Stimulated activated CD4-positive, alpha-beta T cell treated with anti-CD3 and anti-CD28 coated beads, Interleukin-4, amount 100 ng/mL, for 4 hours (primary cell): ENCODE measurements around the gene JADE2.
"Not testable (repeated sequence)": the region's sequence is repeated elsewhere in the genome, so short reads cannot be mapped to it uniquely, and the experiment has no call there.

ENCODE experiments used
- DNase-seq, 2 experiments: peaks; one replicate each; pipeline ENCODE4 v3.0.0-alpha.2; 2020

Gene JADE2

GRCh38 chr5:134524826-134525682 lies at the start of gene JADE2:
JADE2 (plus strand) TSS chr5:134525670; CDS start chr5:134535858, 10,188 bp downstream.
- peak; percentile 66 to 79 for DNase-seq

GRCh38 chr5:134477462-134478245 lies 47.8 kb upstream of the JADE2 start:
- DNase-seq, result no peak

- DNase-seq, result no peak
Measured at GRCh38 chr5:134479839-134480238, 45.6 kb upstream of the JADE2 start.

GRCh38 chr5:134489227-134489944 lies 36.1 kb upstream of the JADE2 start:
- DNase-seq, result no peak

GRCh38 chr5:134490255-134490924 lies 35.1 kb upstream of the JADE2 start:
- no peak for DNase-seq

- DNase-seq, result no peak
Measured at GRCh38 chr5:134490925-134491271, 34.6 kb upstream of the JADE2 start.

- DNase-seq, result no peak
Measured at GRCh38 chr5:134491841-134492442, 33.5 kb upstream of the JADE2 start.

GRCh38 chr5:134492568-134492967 lies 32.9 kb upstream of the JADE2 start:
- no peak for DNase-seq

- DNase-seq, result no peak
Measured at GRCh38 chr5:134493461-134494055, 31.9 kb upstream of the JADE2 start.

GRCh38 chr5:134494780-134495179 lies 30.7 kb upstream of the JADE2 start:
- DNase-seq, result no peak

GRCh38 chr5:134499905-134500304 lies 25.6 kb upstream of the JADE2 start:
- not testable (repeated sequence) for DNase-seq

- DNase-seq, result no peak
Measured at GRCh38 chr5:134500699-134501430, 24.6 kb upstream of the JADE2 start.

- no peak for DNase-seq
Measured at GRCh38 chr5:134502259-134502658, 23.2 kb upstream of the JADE2 start.

GRCh38 chr5:134503088-134503936 lies 22.2 kb upstream of the JADE2 start:
- peak; percentile 41 to 62 for DNase-seq

- no peak for DNase-seq
Measured at GRCh38 chr5:134503937-134504437, 21.5 kb upstream of the JADE2 start.

- DNase-seq, result no peak
Measured at GRCh38 chr5:134504629-134505300, 20.7 kb upstream of the JADE2 start.

GRCh38 chr5:134506054-134507039 lies 19.1 kb upstream of the JADE2 start:
- DNase-seq, result no peak

- DNase-seq, result no peak
Measured at GRCh38 chr5:134507452-134507851, 18.0 kb upstream of the JADE2 start.
